KMS-11 (cell line): ENCODE measurements around the gene KLF3.

Experiments
- H2AFZ ChIP-seq: fragments of 200-600 bp; sonication (generic); 2 replicates; pipeline ENCODE4 v1.6.1; 2016; ENCODE audit warnings: antibody characterized with exemption, mixed run types, low read depth
- H3K27ac ChIP-seq: fragments of 200-600 bp; sonication (generic); 2 replicates; pipeline ENCODE4 v1.6.1; 2016; ENCODE audit warnings: mild to moderate bottlenecking, mixed run types
- H3K27me3 ChIP-seq: fragments of 200-600 bp; sonication (generic); 2 replicates; pipeline ENCODE4 v1.6.1; 2017; ENCODE audit warnings: mild to moderate bottlenecking, low read depth, mixed run types, moderate library complexity; ENCODE audit not compliant: insufficient read depth
- H3K36me3 ChIP-seq: fragments of 200-600 bp; sonication (generic); 2 replicates; pipeline ENCODE4 v1.6.1; 2017; ENCODE audit warnings: mild to moderate bottlenecking, mixed run types; ENCODE audit not compliant: insufficient read depth
- H3K4me1 ChIP-seq: fragments of 200-600 bp; sonication (generic); 2 replicates; pipeline ENCODE4 v1.6.1; 2016; ENCODE audit warnings: mild to moderate bottlenecking, low read depth, mixed run types; ENCODE audit not compliant: poor library complexity, severe bottlenecking
- H3K4me2 ChIP-seq: fragments of 200-600 bp; sonication (generic); 2 replicates; pipeline ENCODE4 v1.7.0; 2016; ENCODE audit warnings: mild to moderate bottlenecking, mixed run types
- H3K4me3 ChIP-seq: fragments of 200-600 bp; sonication (generic); IDR thresholded peaks from 2 replicates; pipeline ENCODE4 v1.6.1; 2017; ENCODE audit warnings: low read depth, low read length, mixed read lengths; ENCODE audit not compliant: insufficient read depth
- H3K79me2 ChIP-seq: fragments of 200-600 bp; sonication (generic); 2 replicates; pipeline ENCODE4 v1.6.1; 2016; ENCODE audit warnings: low read depth, mixed run types; ENCODE audit not compliant: insufficient read depth
- H3K9ac ChIP-seq: fragments of 200-600 bp; sonication (generic); 2 replicates; pipeline ENCODE4 v1.6.1; 2016; ENCODE audit warnings: mild to moderate bottlenecking, mixed run types
- H4K20me1 ChIP-seq: fragments of 200-600 bp; sonication (generic); 2 replicates; pipeline ENCODE4 v1.6.1; 2016; ENCODE audit warnings: mild to moderate bottlenecking, mixed run types; ENCODE audit not compliant: insufficient read depth
- TF ChIP-seq, protein P1 (sequence below): fragments of 200-600 bp; sonication (generic); conservative IDR thresholded peaks from 2 replicates; pipeline ENCODE4 v1.6.1; 2017; ENCODE audit warnings: low read depth, mild to moderate bottlenecking, antibody characterized with exemption, low read length, moderate library complexity, mixed read lengths

Gene KLF3

DNA sequence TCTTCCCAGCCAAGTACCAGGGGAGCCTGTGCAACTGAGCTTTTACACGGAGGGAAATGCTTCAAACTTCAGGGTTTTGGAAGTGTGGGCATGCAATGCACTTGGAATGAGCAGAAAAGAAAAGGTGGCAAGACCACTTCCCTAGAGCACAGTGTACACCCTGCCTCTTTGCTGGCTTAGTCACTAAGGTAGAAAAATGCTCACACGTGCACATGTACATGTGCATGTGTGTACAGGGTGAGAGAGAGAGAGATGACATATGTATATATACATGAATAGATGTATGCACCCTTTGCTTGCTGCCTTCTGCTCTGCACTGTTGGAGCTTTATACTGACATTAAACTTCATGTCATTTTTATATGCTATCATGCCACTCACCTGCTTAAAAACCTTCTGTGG is 7.9 kb upstream of the KLF3 start:
- TF ChIP-seq, protein P1, sequence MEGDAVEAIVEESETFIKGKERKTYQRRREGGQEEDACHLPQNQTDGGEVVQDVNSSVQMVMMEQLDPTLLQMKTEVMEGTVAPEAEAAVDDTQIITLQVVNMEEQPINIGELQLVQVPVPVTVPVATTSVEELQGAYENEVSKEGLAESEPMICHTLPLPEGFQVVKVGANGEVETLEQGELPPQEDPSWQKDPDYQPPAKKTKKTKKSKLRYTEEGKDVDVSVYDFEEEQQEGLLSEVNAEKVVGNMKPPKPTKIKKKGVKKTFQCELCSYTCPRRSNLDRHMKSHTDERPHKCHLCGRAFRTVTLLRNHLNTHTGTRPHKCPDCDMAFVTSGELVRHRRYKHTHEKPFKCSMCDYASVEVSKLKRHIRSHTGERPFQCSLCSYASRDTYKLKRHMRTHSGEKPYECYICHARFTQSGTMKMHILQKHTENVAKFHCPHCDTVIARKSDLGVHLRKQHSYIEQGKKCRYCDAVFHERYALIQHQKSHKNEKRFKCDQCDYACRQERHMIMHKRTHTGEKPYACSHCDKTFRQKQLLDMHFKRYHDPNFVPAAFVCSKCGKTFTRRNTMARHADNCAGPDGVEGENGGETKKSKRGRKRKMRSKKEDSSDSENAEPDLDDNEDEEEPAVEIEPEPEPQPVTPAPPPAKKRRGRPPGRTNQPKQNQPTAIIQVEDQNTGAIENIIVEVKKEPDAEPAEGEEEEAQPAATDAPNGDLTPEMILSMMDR, result no peak
- Histone ChIP-seq H3K36me3 (no peaks in the 10 kb centered on the region), H3K4me2 (no peak overlapping the region), H3K4me1 (no peaks in the 10 kb centered on the region), H3K27ac (no peak overlapping the region), H2AFZ (no peak overlapping the region), H3K79me2 (no peaks in the 10 kb centered on the region), H3K27me3 (no peaks in the 10 kb centered on the region), H3K4me3 (no peak overlapping the region), H3K9ac (no peak overlapping the region), H4K20me1 (no peaks in the 10 kb centered on the region)

DNA sequence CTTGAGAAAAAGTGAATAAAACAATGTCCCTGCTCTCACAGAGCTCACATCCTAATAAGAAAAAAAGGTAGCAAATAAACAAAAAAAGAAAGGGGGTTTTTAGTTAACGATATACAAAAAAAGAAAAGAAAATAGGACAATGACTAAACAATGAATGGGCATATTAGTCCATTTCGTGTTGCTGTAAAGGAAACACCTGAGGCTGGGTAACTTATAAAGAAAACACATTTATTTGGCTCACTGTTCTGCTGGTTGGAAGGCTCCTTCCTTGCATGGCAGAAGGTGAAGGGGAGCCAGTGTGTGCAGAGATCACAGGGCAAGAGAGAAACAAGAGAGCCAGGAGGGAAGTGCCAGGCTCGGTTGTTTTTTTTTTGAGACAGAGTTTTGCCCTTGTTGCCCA is 4.7 kb upstream of the KLF3 start:
- H4K20me1 ChIP-seq, result no peaks in the 10 kb centered on the region
- H2AFZ ChIP-seq, result no peak overlapping the region
- no peak overlapping the region for H3K4me2 ChIP-seq
- no peaks in the 10 kb centered on the region for H3K27me3 ChIP-seq
- H3K27ac ChIP-seq, result no peak overlapping the region
- H3K79me2 ChIP-seq, result no peaks in the 10 kb centered on the region
- no peak overlapping the region for H3K4me3 ChIP-seq
- H3K4me1 ChIP-seq, result no peaks in the 10 kb centered on the region
- H3K9ac ChIP-seq, result no peak overlapping the region
- TF ChIP-seq, protein P1, result no peak
- H3K36me3 ChIP-seq, result no peaks in the 10 kb centered on the region

DNA sequence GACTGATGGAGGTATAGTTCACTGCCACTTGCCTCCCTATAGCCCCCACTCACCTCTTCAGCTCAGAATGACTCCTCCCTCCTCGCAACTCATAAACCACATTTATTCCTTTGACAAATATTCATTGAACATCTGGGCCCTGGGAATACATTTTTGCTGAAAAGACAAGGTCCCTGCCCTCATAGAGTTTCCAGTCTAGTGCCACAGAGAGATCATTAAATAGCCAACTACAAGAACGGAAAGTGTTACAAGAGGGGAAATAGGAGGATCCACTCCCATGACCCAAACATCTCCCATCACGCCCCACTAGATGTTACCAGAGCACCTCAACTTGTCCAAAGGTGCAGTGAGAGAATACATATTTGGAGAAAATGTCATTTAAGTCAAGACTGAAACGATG is 3.2 kb upstream of the KLF3 start:
- Histone ChIP-seq H3K27me3 (no peaks in the 10 kb centered on the region), H3K9ac (no peak overlapping the region), H4K20me1 (no peaks in the 10 kb centered on the region), H3K4me2 (no peak overlapping the region), H3K79me2 (no peaks in the 10 kb centered on the region), H2AFZ (no peak overlapping the region), H3K36me3 (no peaks in the 10 kb centered on the region), H3K4me1 (peaks cover 8% of the 10 kb centered on the region), H3K27ac (no peak overlapping the region), H3K4me3 (no peak overlapping the region)
- TF ChIP-seq, protein P1, result no peak

DNA sequence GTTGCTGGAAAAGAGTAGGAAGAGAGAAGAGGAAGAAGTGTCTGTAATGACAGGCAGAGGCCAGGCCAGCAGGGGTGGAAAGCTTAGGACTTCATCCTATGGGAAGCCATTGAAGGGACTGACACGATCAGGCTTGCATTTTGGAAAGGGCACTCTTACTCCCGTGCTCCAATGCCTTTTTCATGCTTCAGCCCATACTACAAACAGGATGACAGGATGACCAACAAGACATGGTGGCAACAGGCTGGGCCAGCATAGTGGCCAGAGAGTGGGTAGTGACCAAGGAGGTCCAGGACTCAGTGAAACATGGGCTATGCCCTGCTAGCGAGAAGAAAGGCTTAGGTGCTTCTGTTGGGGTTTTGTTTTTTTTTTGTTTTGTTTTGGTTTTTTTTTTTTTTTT is 2.6 kb upstream of the KLF3 start:
- H3K79me2 ChIP-seq, result no peaks in the 10 kb centered on the region
- H4K20me1 ChIP-seq, result no peaks in the 10 kb centered on the region
- H3K27me3 ChIP-seq, result no peaks in the 10 kb centered on the region
- H3K4me3 ChIP-seq, result no peak overlapping the region
- peaks cover 14% of the 10 kb centered on the region for H3K4me1 ChIP-seq
- no peak overlapping the region for H3K4me2 ChIP-seq
- no peaks in the 10 kb centered on the region for H3K36me3 ChIP-seq
- TF ChIP-seq, protein P1, result no peak
- H3K9ac ChIP-seq, result no peak overlapping the region
- no peak overlapping the region for H2AFZ ChIP-seq
- H3K27ac ChIP-seq, result no peak overlapping the region
